Adrenal gland (tissue), 12 donors: ENCODE results near the gene ABAT. TPM values are rescaled to one million over a fixed set of nuclear protein-coding genes. Genes with fewer than 3 reads are reported as not detected.
A peak's percentile ranks its signal among the peaks of the same experiment; 100 is the strongest.

Experiments
- DNase-seq, 7 donors: peaks; one replicate each; pipeline ENCODE4 v3.0.0-alpha.2; 2019 to 2020
- H3K27ac ChIP-seq, 5 donors: fragments of 200-600 bp; sonication (generic) in 4 of 5; 1 replicate in 3 of 5; 2 replicates in 2 of 5; pipeline versions ENCODE4 v1.5.1 to v1.8.0; 2016 to 2020; ENCODE audit warnings: mild to moderate bottlenecking in 1 of 5
- H3K27me3 ChIP-seq: fragments of 200-600 bp; 2 replicates; pipeline ENCODE4 v1.8.0; 2021
- H3K36me3 ChIP-seq, 2 donors: fragments of 200-600 bp; replicated peaks in 1 of 2; 1 replicate in 1 of 2; 2 replicates in 1 of 2; pipeline versions ENCODE4 v1.5.1 to v1.8.0; 2018 to 2022
- H3K4me1 ChIP-seq, 2 donors: fragments of 200-600 bp; replicated peaks in 1 of 2; 1 replicate in 1 of 2; 2 replicates in 1 of 2; pipeline versions ENCODE4 v1.5.1 to v1.8.0; 2018 to 2021
- H3K4me3 ChIP-seq, 4 donors: fragments of 200-600 bp; sonication (generic) in 3 of 4; one replicate each; pipeline ENCODE4 v1.5.1; 2016 to 2018
- H3K9me3 ChIP-seq, 3 donors: fragments of 200-600 bp; sonication (generic) in 1 of 3; replicated peaks in 1 of 3; 1 replicate in 2 of 3; 2 replicates in 1 of 3; pipeline versions ENCODE4 v1.5.1 to v1.8.0; 2016 to 2021
- CTCF ChIP-seq, 6 experiments: fragments of 450-650 bp in 4 of 6; fragments of 200-600 bp in 2 of 6; sonication (generic) in 1 of 6; IDR thresholded peaks; 1 replicate in 5 of 6; 2 replicates in 1 of 6; pipeline versions ENCODE4 v1.5.1 to v1.8.0; 2016 to 2021; ENCODE audit warnings: antibody characterized with exemption in 6 of 6, mild to moderate bottlenecking in 2 of 6, moderate library complexity in 1 of 6
- POLR2A ChIP-seq, 2 donors: fragments of 450-650 bp; IDR thresholded peaks; one replicate each; pipeline ENCODE4 v1.6.1; 2017; ENCODE audit warnings: antibody characterized with exemption in 2 of 2, mild to moderate bottlenecking in 2 of 2, moderate library complexity in 1 of 2
- WGBS, 4 donors: extraction: QIAGEN DNeasy Blood & Tissue Kit in 2 of 4; methylation state at CpG; one replicate each; pipeline versions ENCODE4 v1.1.5 to v1.1.7; 2013 to 2017; 5-methylcytosine and 5-hydroxymethylcytosine counted together
- intact Hi-C, 2 donors: fragments of 100-400 bp; cut with DNase I; formaldehyde crosslinking; loops; one replicate each; pipeline versions ENCODE4 v1.14.1 to v1.15.0; 2022 to 2023
- polyA plus RNA-seq, 3 donors: library from polyadenylated mRNA; stranded (reverse); fragments of 200-250 nt in 2 of 3; fragments of 350-450 nt in 1 of 3; fragmentation: Illumina TruSeq in 1 of 3; extraction: RNeasy Lipid Tissue Mini Kit (QIAGEN cat#74804) in 1 of 3; gene quantifications; one replicate each; pipeline ENCODE4 v1.2.3, GENCODE V29; 2013 to 2014
- total RNA-seq, 9 donors: library from RNA; depleted of rRNA in 4 of 9; stranded (reverse); fragments of >200 nt in 4 of 9; fragments of 120-200 nt in 1 of 9; fragmentation: NEBNext Ultra II Directional in 1 of 9; extraction: Animal tissue kit (Norgen Biotek cat#: 25700) in 1 of 9; gene quantifications; one replicate each; pipeline versions ENCODE4 v1.1.0 to v1.2.4, GENCODE V29; 2013 to 2023
- donor health status: healthy with polysubstance abuse.
- donor health status: Bipolar disorder and iron deficiency.
- donor health status: DM: yes; HTN: yes; CAD: no.
- donor health status: DM: no; HTN: no; CAD: no.
- donor health status: DM: no; HTN: no; CAD: no.
- donor health status: DM: yes; HTN: yes; CAD: no.

The ABAT gene
- total and polyA plus RNA-seq, 12 donors, result 12.1 to 89.2 (median 28.5) TPM

GRCh38 chr16:8673611-8674412 lies 605 bp upstream of the ABAT start:
- Histone ChIP-seq H3K36me3 (no peaks in the 10 kb centered on the region), H3K27ac (no peak overlapping the region), H3K4me3 (peak overlapping the region in 2 of 4 donors; percentile 28 to 68), H3K4me1 (peaks cover 7 to 16% of the 10 kb centered on the region in 2 donors), H3K9me3 (no peaks in the 10 kb centered on the region), H3K27me3 (no peaks in the 10 kb centered on the region)
- DNase-seq, result peak in 4 of 7 donors; percentile 47 to 69 (median 50)
- TF ChIP-seq CTCF (IDR thresholded peaks at IDR 0.05), result no peak
- TF ChIP-seq POLR2A (IDR thresholded peaks at IDR 0.05), result no peak
- 13 to 32% (median 17%) methylated on average over 10 to 24 of the region's 24 CpGs for WGBS, 4 donors
- intact Hi-C loops, result no loop called here

- TF ChIP-seq CTCF (IDR thresholded peaks at IDR 0.05) (no peak), POLR2A (IDR thresholded peaks at IDR 0.05) (no peak)
- Histone ChIP-seq H3K27ac (no peak overlapping the region), H3K36me3 (no peaks in the 10 kb centered on the region), H3K4me3 (peak overlapping the region in 1 of 4 donors; percentile 68), H3K4me1 (peaks cover 7 to 16% of the 10 kb centered on the region in 2 donors), H3K27me3 (no peaks in the 10 kb centered on the region), H3K9me3 (no peaks in the 10 kb centered on the region)
- peak in 1 of 7 donors; percentile 24 for DNase-seq
- WGBS, 4 donors, result 66 to 73% (median 68%) methylated on average over 10 to 13 of the region's 13 CpGs
- intact Hi-C loops, result no loop called here
Measured at GRCh38 chr16:8675183-8676159, 1.1 kb downstream of the ABAT start.

- Histone ChIP-seq H3K4me1 (peaks cover 7 to 16% of the 10 kb centered on the region in 2 donors), H3K27me3 (no peaks in the 10 kb centered on the region), H3K4me3 (no peak overlapping the region), H3K27ac (no peak overlapping the region), H3K36me3 (no peaks in the 10 kb centered on the region), H3K9me3 (no peaks in the 10 kb centered on the region)
- TF ChIP-seq POLR2A (IDR thresholded peaks at IDR 0.05), result no peak
- no peak for TF ChIP-seq CTCF (IDR thresholded peaks at IDR 0.05)
- WGBS, 4 donors, result 74 to 79% (median 76%) methylated on average over 4 to 5 of the region's 5 CpGs
- intact Hi-C loops, result no loop called here
- DNase-seq, result no peak
Measured at GRCh38 chr16:8676160-8676547, 1.7 kb downstream of the ABAT start.

GRCh38 chr16:8676737-8677375 lies 2.4 kb downstream of the ABAT start:
- WGBS, 4 donors, result 73 to 98% (median 85%) methylated on average over 5 to 7 of the region's 7 CpGs

More at GRCh38 chr16:8676737-8677375, 2.4 kb downstream of the ABAT start:
- TF ChIP-seq POLR2A (IDR thresholded peaks at IDR 0.05) (no peak), CTCF (IDR thresholded peaks at IDR 0.05) (no peak)
- intact Hi-C loops, result no loop called here
- no peak overlapping the region for H3K4me3 ChIP-seq
- H3K9me3 ChIP-seq, result no peaks in the 10 kb centered on the region
- H3K36me3 ChIP-seq, result no peaks in the 10 kb centered on the region
- DNase-seq, result no peak
- no peak overlapping the region for H3K27ac ChIP-seq
- H3K4me1 ChIP-seq, result peaks cover 7 to 16% of the 10 kb centered on the region in 2 donors
- H3K27me3 ChIP-seq, result no peaks in the 10 kb centered on the region
